Measurements from ENCODE around the gene MPV17. TPM values are rescaled to one million over a fixed set of nuclear protein-coding genes. Genes with fewer than 3 reads are reported as not detected.
A peak's percentile ranks its signal among the peaks of the same experiment; 100 is the strongest.

MPV17 gene
- total and polyA plus RNA-seq, 9 of the 15 experiments (the other 6 are each of a cell fraction or from before 2014, with no cell fraction given): 54.7 to 140 (median 70.2) TPM

GRCh38 chr2:27320958-27321543, 1.8 kb downstream of the MPV17 start (continued):
- no peak for TF ChIP-seq ZBTB11 (CRISPR knock-in tag; IDR thresholded peaks at IDR 0.05)
- peak; percentile 81 for TF ChIP-seq SMARCC2 (IDR thresholded peaks at IDR 0.05; ENCODE audit: low read depth)
- TF ChIP-seq RBM39 (optimal IDR thresholded peaks at IDR 0.05; ENCODE audit: low read depth, low read length): no peak
- TF ChIP-seq SMAD4 (CRISPR knock-in tag; conservative IDR thresholded peaks at IDR 0.05): 0 out of 2 replicates have a peak, but pooled peaks have one; percentile 39
- no peak for TF ChIP-seq ZNF347 (CRISPR knock-in tag; IDR thresholded peaks at IDR 0.05; ENCODE audit: low read depth)
- TF ChIP-seq C11orf30 (IDR thresholded peaks at IDR 0.05; ENCODE audit: low read depth): no peak
- no peak for TF ChIP-seq ZBED1 (IDR thresholded peaks at IDR 0.05)
- TF ChIP-seq ZNF12 (CRISPR knock-in tag; IDR thresholded peaks at IDR 0.05): no peak
- no peak for TF ChIP-seq ZC3H11A (IDR thresholded peaks at IDR 0.05; ENCODE audit: low read depth, low read length)
- no peak for TF ChIP-seq BRCA1 (IDR thresholded peaks at IDR 0.05)
- TF ChIP-seq BRCA1 (CRISPR knock-in tag; IDR thresholded peaks at IDR 0.05): no peak
- no peak for TF ChIP-seq HSF4 (CRISPR knock-in tag; IDR thresholded peaks at IDR 0.05; ENCODE audit: borderline replicate concordance)
- TF ChIP-seq E2F5 (CRISPR knock-in tag; IDR thresholded peaks at IDR 0.05): no peak
- no peak for TF ChIP-seq TRIM28 (IDR thresholded peaks at IDR 0.05)
- no peak for TF ChIP-seq WHSC1 (IDR thresholded peaks at IDR 0.05; ENCODE audit: low read length)
- TF ChIP-seq PTTG1 (tag; IDR thresholded peaks at IDR 0.05; ENCODE audit: low read depth): no peak
- TF ChIP-seq CBX3 (IDR thresholded peaks at IDR 0.05; ENCODE audit: borderline replicate concordance in 1 of 2, low read length in 2 of 2): 0 out of 3 replicates have a peak, but pooled peaks of 1 of the 2 experiments have one; percentile 46
- TF ChIP-seq ZNF184 (CRISPR knock-in tag; IDR thresholded peaks at IDR 0.05): no peak
- TF ChIP-seq TSC22D4 (tag; IDR thresholded peaks at IDR 0.05): no peak
- TF ChIP-seq ZNF253 (CRISPR knock-in tag; conservative IDR thresholded peaks at IDR 0.05): no peak
- TF ChIP-seq NKRF (IDR thresholded peaks at IDR 0.05; ENCODE audit: borderline replicate concordance): no peak
- no peak for TF ChIP-seq TBL1XR1 (IDR thresholded peaks at IDR 0.05; ENCODE audit: low read length in 2 of 2)
- no peak for TF ChIP-seq ZNF778 (CRISPR knock-in tag; IDR thresholded peaks at IDR 0.05)

Data from K562 (cell line).